HepG2 (cell line): Measurements from ENCODE around the gene EBPL. TPM values are rescaled to one million over a fixed set of nuclear protein-coding genes. Genes with fewer than 3 reads are reported as not detected.

Experiments
- ATAC-seq: fragments of 200-7000 bp; cut with Tn5 transposase; 3 replicates; pipeline ENCODE4 v1.9.1; 2020; ENCODE audit warnings: mild to moderate bottlenecking, moderate library complexity
- Bru-seq: library from RNA; stranded (reverse); fragments of 400-500 nt; gene quantifications from one replicate; lab custom pipeline; 2021; lab: Mats Ljungman, UMichigan
- BruChase-seq, 2 experiments: library from RNA; stranded (reverse); fragments of 400-500 nt; gene quantifications; one replicate each; lab custom pipeline; 2021; lab: Mats Ljungman, UMichigan
- BruUV-seq: library from RNA; stranded (reverse); fragments of 400-500 nt; replicated peaks from 2 replicates; lab custom pipeline; 2021; lab: Mats Ljungman, UMichigan
- CTCF ChIA-PET: fragments of 300-600 bp; formaldehyde crosslinking; extraction: SDS; loops from one replicate; lab custom pipeline; 2021; ENCODE audit warnings: low total read pairs, inconsistent platforms, low intra/inter-chr PET ratio; lab: Yijun Ruan, JAX
- POLR2A ChIA-PET: fragments of 350-600 bp; sonication (Branson Sonifier 250); formaldehyde crosslinking; loops from one replicate; lab custom pipeline; 2020; ENCODE audit warnings: antibody characterized with exemption, inconsistent platforms; lab: Yijun Ruan, JAX
- DNase-seq: peaks from one replicate; pipeline ENCODE4 v3.0.0-alpha.2; 2015; ENCODE audit warnings: low spot score
- FAIRE-seq: peaks from 3 replicates; lab custom pipeline; 2011; peaks lifted over from hg19 to GRCh38; lab: Jason Lieb, UNC
- H2AFZ ChIP-seq: one replicate; pipeline ENCODE4 v1.6.1; 2011; ENCODE audit warnings: low read length, inconsistent platforms
- H3K27ac ChIP-seq: fragments of 300-600 bp; 3 replicates; pipeline ENCODE4 v1.8.0; 2011; ENCODE audit warnings: mixed run types, mild to moderate bottlenecking, mixed read lengths, low read length, inconsistent platforms; ENCODE audit not compliant: insufficient read depth; ENCODE audit errors: extremely low read length
- H3K27me3 ChIP-seq, 2 experiments: fragments of 200-600 bp in 1 of 2; 2 replicates in 1 of 2; 3 replicates in 1 of 2; pipeline versions ENCODE4 v1.6.0 to v1.8.0; 2011; ENCODE audit warnings: low read length in 2 of 2, mild to moderate bottlenecking in 2 of 2, moderate library complexity in 2 of 2, inconsistent platforms in 1 of 2; ENCODE audit not compliant: insufficient read depth in 2 of 2, control insufficient read depth in 1 of 2
- H3K36me3 ChIP-seq, 2 experiments: fragments of 200-600 bp in 1 of 2; replicated peaks in 1 of 2; 2 replicates in 1 of 2; 3 replicates in 1 of 2; pipeline versions ENCODE4 v1.5.1 to v1.8.0; 2011; ENCODE audit warnings: low read length in 2 of 2, inconsistent platforms in 1 of 2; ENCODE audit not compliant: insufficient read depth in 2 of 2, control insufficient read depth in 1 of 2
- H3K4me1 ChIP-seq: 2 replicates; pipeline ENCODE4 v1.5.1; 2012; ENCODE audit warnings: low read length, inconsistent platforms; ENCODE audit not compliant: insufficient read depth
- H3K4me2 ChIP-seq: 2 replicates; pipeline ENCODE4 v1.6.0; 2011; ENCODE audit warnings: low read depth, low read length, inconsistent platforms
- H3K4me3 ChIP-seq, 3 experiments: fragments of 200-600 bp in 1 of 3; sonication (generic), shearing (Covaris generic) in 1 of 3; replicated peaks in 1 of 3; 2 replicates each; pipeline ENCODE4 v1.5.1; 2011 to 2016; ENCODE audit warnings: low read length in 3 of 3, inconsistent platforms in 2 of 3, low read depth in 2 of 3, mild to moderate bottlenecking in 2 of 3, control low read depth in 1 of 3, mixed read lengths in 1 of 3; ENCODE audit not compliant: insufficient read depth in 1 of 3
- H3K79me2 ChIP-seq: one replicate; pipeline ENCODE4 v1.6.1; 2011; ENCODE audit warnings: low read length, inconsistent platforms; ENCODE audit not compliant: insufficient read depth
- H3K9ac ChIP-seq: 2 replicates; pipeline ENCODE4 v1.6.0; 2011; ENCODE audit warnings: mild to moderate bottlenecking, low read depth, low read length, inconsistent platforms; ENCODE audit not compliant: insufficient read depth
- H3K9me3 ChIP-seq: 2 replicates; pipeline ENCODE4 v1.5.1; 2012; ENCODE audit warnings: mild to moderate bottlenecking, low read length
- H4K20me1 ChIP-seq: 2 replicates; pipeline ENCODE4 v1.6.0; 2011; ENCODE audit warnings: inconsistent platforms, mild to moderate bottlenecking, low read length, moderate library complexity; ENCODE audit not compliant: insufficient read depth
- ARHGAP35 ChIP-seq: sonication (generic); formaldehyde crosslinking; IDR thresholded peaks from 2 replicates; pipeline ENCODE4 v1.9.0; 2022; ENCODE audit warnings: mild to moderate bottlenecking, inconsistent platforms, moderate library complexity, missing genetic modification reagents, borderline replicate concordance
- HDAC2 ChIP-seq: sonication (generic); formaldehyde crosslinking; IDR thresholded peaks from 2 replicates; pipeline ENCODE4 v1.4.0; 2020; ENCODE audit warnings: missing genetic modification reagents
- ZBTB42 ChIP-seq: sonication (generic); formaldehyde crosslinking; IDR thresholded peaks from 2 replicates; pipeline ENCODE4 v1.5.0; 2020; ENCODE audit warnings: mild to moderate bottlenecking, missing genetic modification reagents
- ZFP91 ChIP-seq: sonication (generic); formaldehyde crosslinking; IDR thresholded peaks from 2 replicates; pipeline ENCODE4 v1.9.0; 2022; ENCODE audit warnings: missing genetic modification reagents, mild to moderate bottlenecking, borderline replicate concordance
- ZNF44 ChIP-seq: sonication (generic); formaldehyde crosslinking; IDR thresholded peaks from 2 replicates; pipeline ENCODE4 v1.5.1; 2020; ENCODE audit warnings: mild to moderate bottlenecking, missing genetic modification reagents
- ZNF484 ChIP-seq: sonication (generic); formaldehyde crosslinking; IDR thresholded peaks from 2 replicates; pipeline ENCODE4 v1.5.1; 2020; ENCODE audit warnings: mild to moderate bottlenecking, low read depth, missing genetic modification reagents, borderline replicate concordance
- WGBS: methylation state at CpG from one replicate; pipeline ENCODE4 v1.1.6; 2017; ENCODE audit warnings: low lambda C conversion rate; 5-methylcytosine and 5-hydroxymethylcytosine counted together
- in situ Hi-C: cut with HindIII; loops from 2 replicates; pipeline ENCODE4 v1.10.0; 2017; ENCODE audit warnings: low pct_unique_long_range_greater_than_20kb; ENCODE audit not compliant: extremely low pct_ligation_motif_present
- intact Hi-C: fragments of 100-400 bp; cut with micrococcal nuclease; formaldehyde crosslinking; loops from one replicate; pipeline ENCODE4 v1.10.0; 2022; ENCODE audit not compliant: unreplicated experiment
- long read RNA-seq, 2 experiments: library from RNA in 1 of 2; library from polyadenylated mRNA in 1 of 2; stranded (forward) in 1 of 2; unstranded in 1 of 2; transcript quantifications; one replicate each; pipeline ENCODE4 v2.0.0, GENCODE V29; 2019 to 2022
- polyA minus RNA-seq, 3 experiments: library from RNA; depleted of rRNA, polyadenylated mRNA; stranded (reverse); fragments of >200 nt; gene quantifications; 2 replicates each; pipeline ENCODE4 v1.2.3, GENCODE V29; 2011; ENCODE audit warnings: low replicate concordance in 1 of 3
- polyA plus RNA-seq, 8 experiments: library from polyadenylated mRNA; depleted of rRNA in 3 of 8; stranded (reverse) in 7 of 8; unstranded in 1 of 8; fragments of >200 nt; fragmentation: Illumina TruSeq in 4 of 8; extraction: Trizol in 4 of 8; gene quantifications; 2 replicates each; pipeline versions ENCODE4 v1.2.1 to v1.2.3, GENCODE V29; 2011 to 2016; ENCODE audit warnings: low read depth in 4 of 8, missing spikeins in 1 of 8, mixed read lengths in 1 of 8; ENCODE audit not compliant: insufficient read depth in 1 of 8
- total RNA-seq, 5 experiments: library from RNA; depleted of rRNA; stranded (reverse); fragments of >200 nt; fragmentation: Illumina TruSeq; extraction: Trizol; gene quantifications; 2 replicates each; pipeline ENCODE4 v1.2.3, GENCODE V29; 2016; ENCODE audit warnings: low read depth in 1 of 5
- TF ChIP-seq, protein P1 (sequence below): sonication (generic); formaldehyde crosslinking; IDR thresholded peaks from 2 replicates; pipeline ENCODE4 v1.5.0; 2020; ENCODE audit warnings: mild to moderate bottlenecking, missing genetic modification reagents
- TF ChIP-seq, protein P2 (sequence below): sonication (generic); formaldehyde crosslinking; IDR thresholded peaks from 2 replicates; pipeline ENCODE4 v1.8.0; 2022; ENCODE audit warnings: missing genetic modification reagents, low read depth, mild to moderate bottlenecking, borderline replicate concordance

The EBPL gene
- 51.8 and 96.5 TPM in 2 replicates for total RNA-seq (2016; rRNA removed; fragmentation: Illumina TruSeq; extraction: Trizol)
- total RNA-seq (2016; cell fraction: cytosol; rRNA removed; fragmentation: Illumina TruSeq; extraction: Trizol; ENCODE audit: low read depth), result 56.8 and 64.5 TPM in 2 replicates
- total RNA-seq (2016; cell fraction: insoluble cytoplasmic fraction; rRNA removed; fragmentation: Illumina TruSeq; extraction: Trizol), result 58.9 and 93.7 TPM in 2 replicates
- total RNA-seq (2016; cell fraction: membrane; rRNA removed; fragmentation: Illumina TruSeq; extraction: Trizol), result 81.0 and 87.0 TPM in 2 replicates
- total RNA-seq (2016; cell fraction: nucleus; rRNA removed; fragmentation: Illumina TruSeq; extraction: Trizol), result 79.2 and 88.6 TPM in 2 replicates
- polyA plus RNA-seq (2011; rRNA removed), result 121 and 152 TPM in 2 replicates
- 166 and 196 TPM in 2 replicates for polyA plus RNA-seq (2011; cell fraction: cytosol; rRNA removed)
- 47.9 and 52.9 TPM in 2 replicates for polyA plus RNA-seq (2011; cell fraction: nucleus; rRNA removed)
- 98.5 and 107 TPM in 2 replicates for polyA plus RNA-seq (2012)
- polyA plus RNA-seq (2016; cell fraction: cytosol; fragmentation: Illumina TruSeq; extraction: Trizol; ENCODE audit: low read depth), result 96.1 and 104 TPM in 2 replicates
- polyA plus RNA-seq (2016; cell fraction: insoluble cytoplasmic fraction; fragmentation: Illumina TruSeq; extraction: Trizol; ENCODE audit: low read depth), result 80.1 and 82.4 TPM in 2 replicates
- polyA plus RNA-seq (2016; cell fraction: membrane; fragmentation: Illumina TruSeq; extraction: Trizol; ENCODE audit: low read depth), result 123 and 124 TPM in 2 replicates
- 147 and 178 TPM in 2 replicates for polyA plus RNA-seq (2016; cell fraction: nucleus; fragmentation: Illumina TruSeq; extraction: Trizol; ENCODE audit: insufficient read depth, low read depth)
- polyA minus RNA-seq (2011; rRNA and poly(A)+ RNA removed; ENCODE audit: low replicate concordance), result 34.0 and 51.1 TPM in 2 replicates
- polyA minus RNA-seq (2011; cell fraction: cytosol; rRNA and poly(A)+ RNA removed), result 39.1 and 48.0 TPM in 2 replicates
- 22.3 and 23.9 TPM in 2 replicates for polyA minus RNA-seq (2011; cell fraction: nucleus; rRNA and poly(A)+ RNA removed)
- Bru-seq, nascent RNA, result percentile 89 among the genes with signal in this experiment
- percentile 72 among the genes with signal in this experiment for BruChase-seq, experiment 1, labeled RNA remaining after a 6-hour chase
- BruChase-seq, experiment 2, labeled RNA remaining after a 2-hour chase, result percentile 75 among the genes with signal in this experiment
- long read RNA-seq, experiment 1, transcript EBPL-206 (3 exons, 810 nt), result minor isoform, 8 of 113 reads
- long read RNA-seq, experiment 1, transcript EBPL-201 (4 exons, 914 nt), result major isoform, 88 of 113 reads
- long read RNA-seq, experiment 1, transcript EBPL-203 (2 exons, 579 nt), result minor isoform, 6 of 113 reads
- long read RNA-seq, experiment 1, partial matches to known transcripts, result 2 of 113 reads
- long read RNA-seq, experiment 1, other reads (novel, unspliced or antisense), result 5 of 113 reads
- long read RNA-seq, experiment 2, transcript EBPL-201 (4 exons, 914 nt), result major isoform, 97 of 150 reads
- long read RNA-seq, experiment 2, transcript EBPL-203 (2 exons, 579 nt), result minor isoform, 12 of 150 reads
- long read RNA-seq, experiment 2, transcript EBPL-206 (3 exons, 810 nt), result minor isoform, 8 of 150 reads
- long read RNA-seq, experiment 2, partial matches to known transcripts, result 13 of 150 reads
- long read RNA-seq, experiment 2, other reads (novel, unspliced or antisense), result 16 of 150 reads

- 0 out of 2 replicates have a peak, but pooled peaks cover 5% of the 10 kb centered on the region for H4K20me1 ChIP-seq
- H3K4me2 ChIP-seq, result peak within 1 kb of the TSS; percentile 96
- ATAC-seq (peak; percentile 95), DNase-seq (peak; percentile 86), FAIRE-seq (peak; percentile 54)
- no peaks in the 10 kb centered on the region for H3K9me3 ChIP-seq
- POLR2A ChIA-PET, result interaction anchor here (0.6 to 3.2 kb wide), 24 partner anchors 9 to 434 kb away, joined by 3 to 43 read pairs (median 4); partner anchors contain the start of genes CAB39L, KPNA3, SETDB2 and SPRYD7
- H3K27ac ChIP-seq, result peak within 1 kb of the TSS; percentile 86
- CTCF ChIA-PET, result interaction anchor here (1.2 kb wide), 1 partner anchor 157 kb away, joined by 3 read pairs; no protein-coding TSS in a partner anchor
- no TSS peak for BruUV-seq
- peaks cover 39% of the 10 kb centered on the region for H3K4me1 ChIP-seq
- H3K4me3 ChIP-seq, result peak within 1 kb of the TSS; percentile 64 to 79 (median 79)
- no peaks in the 10 kb centered on the region; a peak in 1 of 5 replicates for H3K27me3 ChIP-seq
- in situ Hi-C loops (no loop called here), intact Hi-C loops (loop anchor here (5.0 kb wide), 1 partner anchor 101 kb away; the partner anchor contains the start of gene KPNA3)
- H3K79me2 ChIP-seq, result peaks cover 40% of the 10 kb centered on the region
- H3K9ac ChIP-seq, result peak within 1 kb of the TSS; percentile 76
- WGBS, result 2% methylated on average over 14 of the region's 67 CpGs
- peaks cover 8 to 24% of the 10 kb centered on the region in 2 experiments for H3K36me3 ChIP-seq
- peak within 1 kb of the TSS; percentile 58 for H2AFZ ChIP-seq
- TF ChIP-seq HDAC2 (CRISPR knock-in tag), result no peak; the same call in 1 of the 2 replicates
- TF ChIP-seq ARHGAP35 (CRISPR knock-in tag), result peak; percentile 69; the same call in 1 of the 2 replicates
- no peak for TF ChIP-seq ZNF44
- peak; percentile 68 for TF ChIP-seq ZFP91
- no peak for TF ChIP-seq ZNF484 (CRISPR knock-in tag)
- TF ChIP-seq, protein P1, sequence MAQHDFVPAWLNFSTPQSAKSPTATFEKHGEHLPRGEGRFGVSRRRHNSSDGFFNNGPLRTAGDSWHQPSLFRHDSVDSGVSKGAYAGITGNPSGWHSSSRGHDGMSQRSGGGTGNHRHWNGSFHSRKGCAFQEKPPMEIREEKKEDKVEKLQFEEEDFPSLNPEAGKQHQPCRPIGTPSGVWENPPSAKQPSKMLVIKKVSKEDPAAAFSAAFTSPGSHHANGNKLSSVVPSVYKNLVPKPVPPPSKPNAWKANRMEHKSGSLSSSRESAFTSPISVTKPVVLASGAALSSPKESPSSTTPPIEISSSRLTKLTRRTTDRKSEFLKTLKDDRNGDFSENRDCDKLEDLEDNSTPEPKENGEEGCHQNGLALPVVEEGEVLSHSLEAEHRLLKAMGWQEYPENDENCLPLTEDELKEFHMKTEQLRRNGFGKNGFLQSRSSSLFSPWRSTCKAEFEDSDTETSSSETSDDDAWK, result no peak
- TF ChIP-seq, protein P2, sequence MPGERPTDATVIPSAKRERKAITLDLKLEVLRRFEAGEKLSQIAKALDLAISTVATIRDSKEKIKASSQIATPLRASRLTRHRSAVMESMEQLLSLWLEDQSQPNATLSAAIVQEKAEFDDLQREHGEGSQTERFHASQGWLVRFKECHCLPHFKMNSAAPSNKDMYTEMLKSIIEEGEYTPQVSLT (CRISPR knock-in tag), result no peak; the same call in 1 of the 2 replicates
- TF ChIP-seq ZBTB42, result no peak
These were observed at the start of gene EBPL for GRCh38 chr13:49690995-49691784. Gene EBPL, minus strand, starts transcription at chr13:49691486. Its CDS starts 62 bp downstream, at chr13:49691424.
